ENCODE measurements around the gene ANXA6.

Gene ANXA6

GRCh38 chr5:151086192-151086869 lies 71.2 kb downstream of the ANXA6 start:
- TF ChIP-seq ZNF274 (IDR thresholded peaks at IDR 0.05; ENCODE audit: low read depth, low read length), result no peak
- peak overlapping the region; percentile 92 for H3K4me3 ChIP-seq (ENCODE audit: low read length)

GRCh38 chr5:151085517-151086041 lies 72.0 kb downstream of the ANXA6 start:
- H3K4me3 ChIP-seq (ENCODE audit: low read length), result peak overlapping the region; percentile 92
- no peak for TF ChIP-seq ZNF274 (IDR thresholded peaks at IDR 0.05; ENCODE audit: low read depth, low read length)

GRCh38 chr5:151084363-151084762 lies 73.2 kb downstream of the ANXA6 start:
- H3K4me3 ChIP-seq (ENCODE audit: low read length), result peak overlapping the region; percentile 92
- TF ChIP-seq ZNF274 (IDR thresholded peaks at IDR 0.05; ENCODE audit: low read depth, low read length), result no peak

DNA sequence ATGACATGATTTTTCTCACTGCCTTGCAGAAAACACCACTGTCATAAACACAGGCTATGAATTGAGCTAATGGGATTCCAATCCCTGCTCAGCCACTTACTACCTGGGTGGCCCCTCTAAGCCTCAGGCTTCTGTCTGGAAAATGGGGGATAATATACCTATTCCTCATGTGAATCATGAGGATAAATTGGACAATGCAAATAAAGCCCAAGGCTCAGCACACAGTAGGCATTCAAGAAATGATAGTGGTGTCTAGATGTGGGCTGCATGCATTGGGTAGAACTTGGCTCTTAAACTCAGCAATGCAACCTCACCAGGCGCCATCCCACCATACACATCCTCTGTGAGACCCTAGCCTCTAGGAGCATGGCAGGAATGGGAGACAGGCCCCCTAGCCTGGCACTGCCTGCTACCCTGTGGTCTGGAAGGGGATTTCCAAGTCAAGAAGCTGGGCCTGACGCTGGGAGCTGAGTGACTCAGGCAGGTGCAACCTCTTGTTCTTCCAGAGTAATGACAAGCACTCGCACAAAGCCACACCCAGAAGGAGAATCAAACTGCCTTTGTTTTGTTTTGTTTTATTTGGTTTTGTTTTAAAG lies 74.4 kb downstream of the ANXA6 start:
- TF ChIP-seq ZNF274 (IDR thresholded peaks at IDR 0.05; ENCODE audit: low read depth, low read length), result no peak
- no peak overlapping the region; the same call in 1 of the 2 replicates for H3K4me3 ChIP-seq (ENCODE audit: low read length)

GRCh38 chr5:151082282-151082902 lies 75.2 kb downstream of the ANXA6 start:
- no peak for TF ChIP-seq ZNF274 (IDR thresholded peaks at IDR 0.05; ENCODE audit: low read depth, low read length)
- H3K4me3 ChIP-seq (ENCODE audit: low read length), result peak overlapping the region; percentile 27; the same call in 1 of the 2 replicates

GRCh38 chr5:151081431-151082281 lies 75.9 kb downstream of the ANXA6 start:
- TF ChIP-seq ZNF274 (IDR thresholded peaks at IDR 0.05; ENCODE audit: low read depth, low read length), result no peak
- peak overlapping the region; percentile 88 for H3K4me3 ChIP-seq (ENCODE audit: low read length)

GRCh38 chr5:151080613-151081430 lies 76.8 kb downstream of the ANXA6 start, which contains the start of gene TNIP1:
TNIP1 (minus strand) TSS chr5:151081034; CDS start chr5:151065095, 15,939 bp downstream.
- no peak for TF ChIP-seq ZNF274 (IDR thresholded peaks at IDR 0.05; ENCODE audit: low read depth, low read length)
- peak within 1 kb of the TSS; percentile 88 for H3K4me3 ChIP-seq (ENCODE audit: low read length)

GRCh38 chr5:151079838-151080612 lies 77.6 kb downstream of the ANXA6 start:
- H3K4me3 ChIP-seq (ENCODE audit: low read length), result peak overlapping the region; percentile 88
- no peak for TF ChIP-seq ZNF274 (IDR thresholded peaks at IDR 0.05; ENCODE audit: low read depth, low read length)

GRCh38 chr5:151078490-151079262 lies 78.9 kb downstream of the ANXA6 start:
- peak overlapping the region; percentile 88; the same call in 1 of the 2 replicates for H3K4me3 ChIP-seq (ENCODE audit: low read length)

GRCh38 chr5:151077967-151078366 lies 79.6 kb downstream of the ANXA6 start:
- no peak for TF ChIP-seq ZNF274 (IDR thresholded peaks at IDR 0.05; ENCODE audit: low read depth, low read length)
- peak overlapping the region; percentile 88 for H3K4me3 ChIP-seq (ENCODE audit: low read length)

More at GRCh38 chr5:151078490-151079262, 78.9 kb downstream of the ANXA6 start:
- no peak for TF ChIP-seq ZNF274 (IDR thresholded peaks at IDR 0.05; ENCODE audit: low read depth, low read length)

GRCh38 chr5:151077419-151077818 lies 80.2 kb downstream of the ANXA6 start:
- no peak for TF ChIP-seq ZNF274 (IDR thresholded peaks at IDR 0.05; ENCODE audit: low read depth, low read length)
- H3K4me3 ChIP-seq (ENCODE audit: low read length), result peak overlapping the region; percentile 88

All from GM08714 (cell line).